Vagina (tissue), 2 donors: Measurements from ENCODE around the gene PRKCE.

Experiments
- CTCF ChIP-seq, 3 experiments: fragments of 450-650 bp in 2 of 3; fragments of 200-600 bp in 1 of 3; sonication (generic) in 1 of 3; IDR thresholded peaks; one replicate each; pipeline ENCODE4 v1.5.1; 2017 to 2019; ENCODE audit warnings: antibody characterized with exemption in 3 of 3, mild to moderate bottlenecking in 2 of 3, moderate library complexity in 2 of 3
- POLR2AphosphoS5 ChIP-seq, 2 donors: sonication (generic); formaldehyde crosslinking; IDR thresholded peaks; one replicate each; pipeline ENCODE4 v1.9.0; 2017; ENCODE audit warnings: antibody characterized with exemption in 2 of 2, mild to moderate bottlenecking in 2 of 2, low read depth in 1 of 2; ENCODE audit not compliant: insufficient read depth in 1 of 2

- no peak for TF ChIP-seq CTCF (IDR thresholded peaks at IDR 0.05)
- no peak for TF ChIP-seq POLR2AphosphoS5 (IDR thresholded peaks at IDR 0.05; ENCODE audit: insufficient read depth in 1 of 2, low read depth in 1 of 2)
These were observed 153.7 kb downstream of the PRKCE start for GRCh38 chr2:45804987-45805755.
